Endothelial cell (in vitro differentiated cells): ENCODE results near the gene PRAME. TPM values are rescaled to one million over a fixed set of nuclear protein-coding genes. Genes with fewer than 3 reads are reported as not detected.

Experiments
- DNase-seq: peaks from one replicate; pipeline ENCODE4 v3.0.0; 2021; ENCODE audit warnings: low spot score
- H3K27ac Mint-ChIP-seq: one replicate; pipeline ENCODE4 v1.8.0; 2021; ENCODE audit warnings: mixed read lengths, inconsistent platforms; ENCODE audit not compliant: unreplicated experiment
- H3K27me3 Mint-ChIP-seq: one replicate; pipeline ENCODE4 v1.8.0; 2021; ENCODE audit warnings: mild to moderate bottlenecking, moderate library complexity, mixed read lengths, inconsistent platforms; ENCODE audit not compliant: unreplicated experiment
- H3K36me3 Mint-ChIP-seq: one replicate; pipeline ENCODE4 v1.8.0; 2021; ENCODE audit warnings: mild to moderate bottlenecking, low read depth, mixed read lengths, inconsistent platforms; ENCODE audit not compliant: unreplicated experiment
- H3K4me1 Mint-ChIP-seq: one replicate; pipeline ENCODE4 v1.8.0; 2021; ENCODE audit warnings: mild to moderate bottlenecking, mixed read lengths, inconsistent platforms; ENCODE audit not compliant: unreplicated experiment
- H3K4me3 Mint-ChIP-seq: one replicate; pipeline ENCODE4 v1.8.0; 2021; ENCODE audit warnings: mild to moderate bottlenecking, mixed read lengths, inconsistent platforms; ENCODE audit not compliant: unreplicated experiment
- H3K9me3 Mint-ChIP-seq: one replicate; pipeline ENCODE4 v1.8.0; 2021; ENCODE audit warnings: mixed read lengths, inconsistent platforms; ENCODE audit not compliant: unreplicated experiment
- total RNA-seq: library from RNA; stranded (reverse); fragmentation: NEBNext Ultra II Directional; extraction: Animal tissue kit (Norgen Biotek cat#: 25700); gene quantifications from one replicate; pipeline ENCODE4 v1.2.1, GENCODE V29; 2021; ENCODE audit not compliant: unreplicated experiment
- TF ChIP-seq, protein P1 (sequence below): fragments of 200-600 bp; sonication (generic); IDR thresholded peaks from one replicate; pipeline ENCODE4 v1.5.0; 2021; ENCODE audit warnings: antibody characterized with exemption; ENCODE audit not compliant: unreplicated experiment

Gene PRAME
- total RNA-seq, 1 donor from 2014 or later: not detected

DNA sequence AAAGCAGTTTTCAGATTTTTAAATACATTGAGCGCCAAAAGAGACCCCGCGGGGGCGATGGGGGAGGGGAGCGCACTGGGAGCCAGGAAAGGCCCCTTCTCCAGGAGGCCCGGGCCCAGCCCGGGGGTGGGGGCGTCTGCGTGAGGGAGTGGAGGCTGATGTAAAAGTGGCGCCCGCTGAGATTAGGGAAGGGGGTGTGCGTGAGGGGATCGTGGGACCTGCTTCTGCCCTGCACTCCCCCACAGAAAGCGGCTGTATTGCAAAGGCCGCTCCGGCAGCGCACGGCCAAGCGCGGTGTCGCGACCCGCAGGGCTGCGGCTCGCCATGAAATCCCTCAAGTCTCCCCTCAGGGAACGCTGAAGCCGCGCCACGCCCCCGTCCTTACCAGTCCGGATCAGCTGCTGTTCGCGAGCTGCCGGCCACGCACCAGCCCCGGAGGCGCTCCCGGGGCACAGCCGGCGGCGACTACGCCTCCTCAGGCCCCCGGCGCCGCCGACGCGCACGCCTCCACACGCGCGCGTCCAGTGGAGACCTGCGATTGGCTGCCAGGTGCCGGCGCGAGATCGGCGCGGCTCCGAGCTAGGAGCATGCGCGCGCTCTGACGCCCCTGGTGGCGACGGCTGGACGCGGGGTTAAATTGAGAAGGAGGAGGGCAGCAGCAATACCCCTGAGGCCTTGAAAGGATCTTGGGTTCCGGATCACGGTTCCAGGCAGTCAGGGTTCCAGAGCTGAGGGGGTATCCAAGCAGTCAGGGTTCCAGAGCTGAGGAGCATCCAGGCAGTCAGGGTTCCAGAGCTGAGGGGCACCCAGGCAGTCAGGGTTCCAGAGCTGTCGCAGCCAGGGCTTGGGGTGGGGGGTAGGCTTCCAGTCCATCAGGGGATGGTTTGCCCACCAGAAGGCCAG, 50.5 kb downstream of the PRAME start, which contains the start of gene ZNF280B:
Gene ZNF280B (minus strand): TSS at position 469 of the 903 bp plus-strand sequence. CDS start 19,344 bp downstream, outside the sequence.
- Mint-ChIP-seq H3K4me1 (peaks cover 8% of the 10 kb centered on the region), H3K36me3 (peaks cover 17% of the 10 kb centered on the region), H3K9me3 (peaks cover 9% of the 10 kb centered on the region), H3K4me3 (peak within 1 kb of the TSS; percentile 84), H3K27ac (no peak within 1 kb of the TSS), H3K27me3 (no peaks in the 10 kb centered on the region)
- TF ChIP-seq, protein P1, sequence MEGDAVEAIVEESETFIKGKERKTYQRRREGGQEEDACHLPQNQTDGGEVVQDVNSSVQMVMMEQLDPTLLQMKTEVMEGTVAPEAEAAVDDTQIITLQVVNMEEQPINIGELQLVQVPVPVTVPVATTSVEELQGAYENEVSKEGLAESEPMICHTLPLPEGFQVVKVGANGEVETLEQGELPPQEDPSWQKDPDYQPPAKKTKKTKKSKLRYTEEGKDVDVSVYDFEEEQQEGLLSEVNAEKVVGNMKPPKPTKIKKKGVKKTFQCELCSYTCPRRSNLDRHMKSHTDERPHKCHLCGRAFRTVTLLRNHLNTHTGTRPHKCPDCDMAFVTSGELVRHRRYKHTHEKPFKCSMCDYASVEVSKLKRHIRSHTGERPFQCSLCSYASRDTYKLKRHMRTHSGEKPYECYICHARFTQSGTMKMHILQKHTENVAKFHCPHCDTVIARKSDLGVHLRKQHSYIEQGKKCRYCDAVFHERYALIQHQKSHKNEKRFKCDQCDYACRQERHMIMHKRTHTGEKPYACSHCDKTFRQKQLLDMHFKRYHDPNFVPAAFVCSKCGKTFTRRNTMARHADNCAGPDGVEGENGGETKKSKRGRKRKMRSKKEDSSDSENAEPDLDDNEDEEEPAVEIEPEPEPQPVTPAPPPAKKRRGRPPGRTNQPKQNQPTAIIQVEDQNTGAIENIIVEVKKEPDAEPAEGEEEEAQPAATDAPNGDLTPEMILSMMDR: peak; percentile 69
- peak; percentile 89 for DNase-seq

- Mint-ChIP-seq H3K4me3 (peak overlapping the region; percentile 84), H3K27ac (no peak overlapping the region), H3K9me3 (peaks cover 9% of the 10 kb centered on the region), H3K36me3 (peaks cover 17% of the 10 kb centered on the region), H3K4me1 (peaks cover 8% of the 10 kb centered on the region), H3K27me3 (no peaks in the 10 kb centered on the region)
- no peak for DNase-seq
- TF ChIP-seq, protein P1: no peak
Measured at GRCh38 chr22:22507743-22508273, 51.3 kb downstream of the PRAME start.

DNA sequence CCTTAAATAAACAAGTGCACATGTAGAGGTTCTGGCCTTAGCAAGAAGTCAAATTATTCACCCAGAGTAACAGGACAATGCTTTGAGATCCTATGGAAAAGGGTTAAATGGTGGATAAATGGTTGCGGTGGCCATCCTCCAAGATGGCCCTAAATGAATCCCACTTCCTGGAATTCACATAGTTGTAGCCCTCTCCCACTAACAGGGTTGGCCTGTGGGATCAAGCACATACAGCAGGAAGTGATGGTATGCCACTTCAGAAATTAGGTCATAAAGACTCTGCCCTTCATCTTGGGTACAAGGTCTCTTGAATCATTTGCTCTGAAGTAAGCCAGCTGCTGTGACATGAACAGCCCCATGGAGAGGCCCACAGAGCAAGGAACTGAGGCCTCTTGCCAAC, 52.3 kb downstream of the PRAME start:
- Mint-ChIP-seq H3K4me3 (no peak overlapping the region), H3K4me1 (peaks cover 8% of the 10 kb centered on the region), H3K9me3 (peaks cover 9% of the 10 kb centered on the region), H3K27ac (no peak overlapping the region), H3K36me3 (peaks cover 17% of the 10 kb centered on the region), H3K27me3 (no peaks in the 10 kb centered on the region)
- TF ChIP-seq, protein P1: no peak
- no peak for DNase-seq

GRCh38 chr22:22498267-22498666, 60.8 kb downstream of the PRAME start:
- Mint-ChIP-seq H3K4me1 (no peaks in the 10 kb centered on the region), H3K27me3 (no peaks in the 10 kb centered on the region), H3K36me3 (peaks cover 10% of the 10 kb centered on the region), H3K27ac (no peak overlapping the region), H3K4me3 (no peak overlapping the region), H3K9me3 (no peaks in the 10 kb centered on the region)
- DNase-seq: no peak
- TF ChIP-seq, protein P1: no peak

Other genes with a start within 250 kb of the PRAME start
- 6.8 TPM for gene ZNF280B, start 50.5 kb downstream of the PRAME start, total RNA-seq
- 0.51 TPM for gene ZNF280A, start 39.0 kb downstream of the PRAME start, total RNA-seq
- gene GGTLC2, start 85.3 kb upstream of the PRAME start, total RNA-seq: not detected